Measurements from ENCODE around the gene C2orf49. TPM values are rescaled to one million over a fixed set of nuclear protein-coding genes. Genes with fewer than 3 reads are reported as not detected.
A peak's percentile ranks its signal among the peaks of the same experiment; 100 is the strongest.

The C2orf49 gene
- total RNA-seq, 1 experiment from 2014 or later: 11.6 TPM

- BruUV-seq (replicated peaks): no TSS peak
- ATAC-seq (no peak), DNase-seq (no peak)
- Histone ChIP-seq H3K27ac (ENCODE audit: low read length) (no peak overlapping the region), H3K4me2 (ENCODE audit: low read length) (no peak overlapping the region), H3K9me3 (ENCODE audit: low read length) (no peaks in the 10 kb centered on the region), H3K27me3 (ENCODE audit: low read length) (no peaks in the 10 kb centered on the region), H3K9ac (ENCODE audit: low read length) (no peak overlapping the region), H3K4me1 (ENCODE audit: insufficient read depth, low read length) (no peaks in the 10 kb centered on the region), H3K4me3 (ENCODE audit: low read length) (no peak overlapping the region), H3K9me2 (replicated peaks; ENCODE audit: low read length) (no peaks in the 10 kb centered on the region), H2AFZ (ENCODE audit: low read length) (no peak overlapping the region), H4K20me1 (ENCODE audit: low read length) (0 out of 2 replicates have a peak, but pooled peaks cover 9% of the 10 kb centered on the region), H3K36me3 (ENCODE audit: low read depth, low read length) (peaks cover 9% of the 10 kb centered on the region; the same call in 1 of the 2 replicates), H3F3A (ENCODE audit: low read length, unreplicated experiment) (no peaks in the 10 kb centered on the region), H3K79me2 (ENCODE audit: low read length) (peaks cover 18% of the 10 kb centered on the region)
- ChIA-PET CTCF (no interaction called here), POLR2A (ENCODE audit: unreplicated experiment) (no interaction called here)
- TF ChIP-seq EZH2phosphoT487 (IDR thresholded peaks at IDR 0.05; ENCODE audit: borderline replicate concordance, low read length) (no peak), EZH2 (IDR thresholded peaks at IDR 0.05; ENCODE audit: low read length, unreplicated experiment) (no peak), CTCF (conservative IDR thresholded peaks at IDR 0.05; ENCODE audit: low read depth, low read length) (no peak)
- intact Hi-C loops (cut with micrococcal nuclease): no loop called here
Measured at GRCh38 chr2:105301646-105302045, 35.7 kb upstream of the C2orf49 start.

- DNase-seq: no peak
- H3K4me2 ChIP-seq (ENCODE audit: low read length): no peak overlapping the region
- H3K27me3 ChIP-seq (ENCODE audit: low read length): no peaks in the 10 kb centered on the region
- H4K20me1 ChIP-seq (ENCODE audit: low read length): peaks cover 9% of the 10 kb centered on the region; the same call in 1 of the 2 replicates
- BruUV-seq (replicated peaks): no TSS peak
- CTCF ChIA-PET: no interaction called here
- intact Hi-C loops (cut with micrococcal nuclease): no loop called here
- no peaks in the 10 kb centered on the region for H3K4me1 ChIP-seq (ENCODE audit: insufficient read depth, low read length)
- H3K4me3 ChIP-seq (ENCODE audit: low read length): no peak overlapping the region
- no peaks in the 10 kb centered on the region for H3F3A ChIP-seq (ENCODE audit: low read length, unreplicated experiment)
- no peak for ATAC-seq
- TF ChIP-seq EZH2 (IDR thresholded peaks at IDR 0.05; ENCODE audit: low read length, unreplicated experiment) (no peak), CTCF (conservative IDR thresholded peaks at IDR 0.05; ENCODE audit: low read depth, low read length) (no peak), EZH2phosphoT487 (IDR thresholded peaks at IDR 0.05; ENCODE audit: borderline replicate concordance, low read length) (no peak)
- POLR2A ChIA-PET (ENCODE audit: unreplicated experiment): no interaction called here
- H3K27ac ChIP-seq (ENCODE audit: low read length): no peak overlapping the region
- H3K9me2 ChIP-seq (replicated peaks; ENCODE audit: low read length): no peaks in the 10 kb centered on the region
- H2AFZ ChIP-seq (ENCODE audit: low read length): no peak overlapping the region
- H3K36me3 ChIP-seq (ENCODE audit: low read depth, low read length): no peaks in the 10 kb centered on the region
- no peaks in the 10 kb centered on the region for H3K9me3 ChIP-seq (ENCODE audit: low read length)
- H3K9ac ChIP-seq (ENCODE audit: low read length): no peak overlapping the region
- peaks cover 42% of the 10 kb centered on the region for H3K79me2 ChIP-seq (ENCODE audit: low read length)
Measured at GRCh38 chr2:105307146-105307545, 30.2 kb upstream of the C2orf49 start.

- Histone ChIP-seq H3F3A (ENCODE audit: low read length, unreplicated experiment) (no peaks in the 10 kb centered on the region), H3K79me2 (ENCODE audit: low read length) (peaks cover 45% of the 10 kb centered on the region), H3K9ac (ENCODE audit: low read length) (no peak overlapping the region), H3K36me3 (ENCODE audit: low read depth, low read length) (no peaks in the 10 kb centered on the region), H3K4me3 (ENCODE audit: low read length) (no peak overlapping the region), H3K27me3 (ENCODE audit: low read length) (no peaks in the 10 kb centered on the region), H3K4me2 (ENCODE audit: low read length) (no peak overlapping the region), H4K20me1 (ENCODE audit: low read length) (peaks cover 9% of the 10 kb centered on the region; the same call in 1 of the 2 replicates), H3K4me1 (ENCODE audit: insufficient read depth, low read length) (peaks cover 4% of the 10 kb centered on the region; the same call in 1 of the 2 replicates), H3K9me2 (replicated peaks; ENCODE audit: low read length) (no peaks in the 10 kb centered on the region), H3K27ac (ENCODE audit: low read length) (no peak overlapping the region), H2AFZ (ENCODE audit: low read length) (no peak overlapping the region), H3K9me3 (ENCODE audit: low read length) (no peaks in the 10 kb centered on the region)
- ChIA-PET POLR2A (ENCODE audit: unreplicated experiment) (no interaction called here), CTCF (no interaction called here)
- no peak for TF ChIP-seq EZH2phosphoT487 (IDR thresholded peaks at IDR 0.05; ENCODE audit: borderline replicate concordance, low read length)
- no peak for TF ChIP-seq EZH2 (IDR thresholded peaks at IDR 0.05; ENCODE audit: low read length, unreplicated experiment)
- no peak for TF ChIP-seq CTCF (conservative IDR thresholded peaks at IDR 0.05; ENCODE audit: low read depth, low read length)
- BruUV-seq (replicated peaks): TSS peak; percentile 43
- DNase-seq (no peak), ATAC-seq (no peak)
- intact Hi-C loops (cut with micrococcal nuclease): no loop called here
Measured at GRCh38 chr2:105307550-105307949, 29.8 kb upstream of the C2orf49 start.

All from PC-3 (cell line).